OCI-LY3 (cell line): ENCODE measurements around the gene CHD5.

Experiments
- H2AFZ ChIP-seq: fragments of 200-600, 300-600 bp; shearing (Covaris generic); 2 replicates; pipeline ENCODE4 v1.6.0; 2014; ENCODE audit warnings: antibody characterized with exemption, low read depth, low read length
- H3K27ac ChIP-seq: fragments of 200-600, 300-600 bp; sonication (generic); 2 replicates; pipeline ENCODE4 v1.5.1; 2014; ENCODE audit warnings: mild to moderate bottlenecking, low read length, moderate library complexity, mixed read lengths
- H3K27me3 ChIP-seq: fragments of 200-600, 300-600 bp; sonication (generic); 2 replicates; pipeline ENCODE4 v1.6.1; 2014; ENCODE audit warnings: low read depth, low read length, mixed read lengths
- H3K36me3 ChIP-seq: fragments of 200-600, 300-600 bp; sonication (generic); replicated peaks from 2 replicates; pipeline ENCODE3; 2014; ENCODE audit warnings: low read depth, low read length, mixed read lengths
- H3K4me1 ChIP-seq: fragments of 300-600, 200-600 bp; sonication (generic); 2 replicates; pipeline ENCODE4 v1.6.1; 2014; ENCODE audit warnings: low read length, mixed read lengths
- H3K4me2 ChIP-seq: fragments of 200-600, 300-600 bp; sonication (generic); 2 replicates; pipeline ENCODE4 v1.6.1; 2014; ENCODE audit warnings: low read length, mixed read lengths
- H3K4me3 ChIP-seq: fragments of 300-600, 200-600 bp; sonication (generic); 2 replicates; pipeline ENCODE4 v1.5.1; 2014; ENCODE audit warnings: antibody characterized with exemption, mild to moderate bottlenecking, low read length, moderate library complexity
- H3K79me2 ChIP-seq: fragments of 300-600, 200-600 bp; shearing (Covaris generic); 2 replicates; pipeline ENCODE4 v1.6.1; 2014; ENCODE audit warnings: mild to moderate bottlenecking, low read length, mixed read lengths
- H3K9ac ChIP-seq: fragments of 300-600, 200-600 bp; shearing (Covaris generic); 2 replicates; pipeline ENCODE4 v1.6.0; 2014; ENCODE audit warnings: mild to moderate bottlenecking, low read length, moderate library complexity
- H3K9me3 ChIP-seq: fragments of 200-600, 300-600 bp; shearing (Covaris generic); 2 replicates; pipeline ENCODE4 v1.6.1; 2014; ENCODE audit warnings: low read length, mixed read lengths; ENCODE audit not compliant: insufficient read depth
- H4K20me1 ChIP-seq: fragments of 200-600, 300-600 bp; sonication (generic); 2 replicates; pipeline ENCODE4 v1.6.1; 2016; ENCODE audit warnings: low read length, mixed read lengths; ENCODE audit not compliant: insufficient read depth
- EZH2phosphoT487 ChIP-seq: fragments of 200-600 bp; shearing (Covaris generic); IDR thresholded peaks from 2 replicates; pipeline ENCODE4 v1.6.1; 2018; ENCODE audit warnings: antibody characterized with exemption, mixed run types, low read depth
- TF ChIP-seq, protein P1 (sequence below): fragments of 200-600, 300-600 bp; sonication (generic); IDR thresholded peaks from 2 replicates; pipeline ENCODE4 v1.5.1; 2014; ENCODE audit warnings: antibody characterized with exemption, low read length, low read depth

CHD5 gene

GRCh38 chr1:6059866-6060265, 120.3 kb downstream of the CHD5 start:
- H3K4me1 ChIP-seq = no peaks in the 10 kb centered on the region
- no peak overlapping the region for H2AFZ ChIP-seq
- no peaks in the 10 kb centered on the region for H3K36me3 ChIP-seq
- peaks cover 10% of the 10 kb centered on the region for H4K20me1 ChIP-seq
- no peaks in the 10 kb centered on the region for H3K79me2 ChIP-seq
- no peak overlapping the region for H3K4me2 ChIP-seq
- TF ChIP-seq EZH2phosphoT487 = no peak
- TF ChIP-seq, protein P1, sequence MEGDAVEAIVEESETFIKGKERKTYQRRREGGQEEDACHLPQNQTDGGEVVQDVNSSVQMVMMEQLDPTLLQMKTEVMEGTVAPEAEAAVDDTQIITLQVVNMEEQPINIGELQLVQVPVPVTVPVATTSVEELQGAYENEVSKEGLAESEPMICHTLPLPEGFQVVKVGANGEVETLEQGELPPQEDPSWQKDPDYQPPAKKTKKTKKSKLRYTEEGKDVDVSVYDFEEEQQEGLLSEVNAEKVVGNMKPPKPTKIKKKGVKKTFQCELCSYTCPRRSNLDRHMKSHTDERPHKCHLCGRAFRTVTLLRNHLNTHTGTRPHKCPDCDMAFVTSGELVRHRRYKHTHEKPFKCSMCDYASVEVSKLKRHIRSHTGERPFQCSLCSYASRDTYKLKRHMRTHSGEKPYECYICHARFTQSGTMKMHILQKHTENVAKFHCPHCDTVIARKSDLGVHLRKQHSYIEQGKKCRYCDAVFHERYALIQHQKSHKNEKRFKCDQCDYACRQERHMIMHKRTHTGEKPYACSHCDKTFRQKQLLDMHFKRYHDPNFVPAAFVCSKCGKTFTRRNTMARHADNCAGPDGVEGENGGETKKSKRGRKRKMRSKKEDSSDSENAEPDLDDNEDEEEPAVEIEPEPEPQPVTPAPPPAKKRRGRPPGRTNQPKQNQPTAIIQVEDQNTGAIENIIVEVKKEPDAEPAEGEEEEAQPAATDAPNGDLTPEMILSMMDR = no peak
- H3K9me3 ChIP-seq = no peaks in the 10 kb centered on the region
- H3K9ac ChIP-seq = no peak overlapping the region
- no peaks in the 10 kb centered on the region for H3K27me3 ChIP-seq
- H3K27ac ChIP-seq = no peak overlapping the region
- H3K4me3 ChIP-seq = no peak overlapping the region

- peaks cover 17% of the 10 kb centered on the region for H4K20me1 ChIP-seq
- H3K27me3 ChIP-seq = no peaks in the 10 kb centered on the region
Observed at GRCh38 chr1:6057170-6057845, 122.8 kb downstream of the CHD5 start.

GRCh38 chr1:6056572-6056948, 123.6 kb downstream of the CHD5 start:
- peaks cover 3% of the 10 kb centered on the region for H3K36me3 ChIP-seq
- H3K4me1 ChIP-seq = no peaks in the 10 kb centered on the region
- no peak for TF ChIP-seq EZH2phosphoT487
- TF ChIP-seq, protein P1 = no peak
- no peak overlapping the region for H3K27ac ChIP-seq
- H4K20me1 ChIP-seq = peaks cover 19% of the 10 kb centered on the region
- no peak overlapping the region for H2AFZ ChIP-seq
- H3K9me3 ChIP-seq = no peaks in the 10 kb centered on the region
- no peaks in the 10 kb centered on the region for H3K79me2 ChIP-seq
- no peaks in the 10 kb centered on the region for H3K27me3 ChIP-seq
- no peak overlapping the region for H3K4me2 ChIP-seq
- H3K4me3 ChIP-seq = no peak overlapping the region
- no peak overlapping the region for H3K9ac ChIP-seq

More at GRCh38 chr1:6057170-6057845, 122.8 kb downstream of the CHD5 start:
- H3K4me1 ChIP-seq = no peaks in the 10 kb centered on the region
- no peaks in the 10 kb centered on the region for H3K79me2 ChIP-seq
- no peak overlapping the region for H3K9ac ChIP-seq
- H3K36me3 ChIP-seq = peaks cover 3% of the 10 kb centered on the region
- H3K27ac ChIP-seq = no peak overlapping the region
- H3K4me2 ChIP-seq = no peak overlapping the region
- TF ChIP-seq, protein P1 = no peak
- TF ChIP-seq EZH2phosphoT487 = no peak
- no peaks in the 10 kb centered on the region for H3K9me3 ChIP-seq
- no peak overlapping the region for H2AFZ ChIP-seq
- no peak overlapping the region for H3K4me3 ChIP-seq

DNA sequence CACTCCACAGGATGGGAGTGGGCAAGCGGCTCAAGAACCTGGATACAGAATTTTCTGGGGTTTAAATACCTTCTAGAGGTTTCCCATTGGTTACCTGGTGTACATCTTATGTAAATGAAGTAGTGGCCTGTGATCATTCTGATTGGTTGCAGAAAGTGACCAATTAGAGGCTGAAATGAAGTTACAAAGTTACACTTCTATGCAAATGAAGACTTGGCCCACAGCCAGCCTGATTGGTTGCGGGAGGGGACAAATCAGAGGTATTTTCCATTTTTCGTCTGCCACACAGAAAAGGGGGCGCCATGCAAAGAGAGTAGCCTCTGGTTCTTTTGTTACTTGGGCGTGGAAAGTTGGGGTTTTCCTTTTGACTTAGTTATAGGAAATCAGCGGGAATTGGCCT, 125.5 kb downstream of the CHD5 start:
- no peak overlapping the region for H3K27ac ChIP-seq
- H3K36me3 ChIP-seq = peaks cover 3% of the 10 kb centered on the region
- no peaks in the 10 kb centered on the region for H3K4me1 ChIP-seq
- peaks cover 30% of the 10 kb centered on the region for H4K20me1 ChIP-seq
- H3K9ac ChIP-seq = no peak overlapping the region
- H3K79me2 ChIP-seq = no peaks in the 10 kb centered on the region
- H2AFZ ChIP-seq = no peak overlapping the region
- no peak overlapping the region for H3K4me3 ChIP-seq
- H3K27me3 ChIP-seq = no peaks in the 10 kb centered on the region
- no peak for TF ChIP-seq EZH2phosphoT487
- TF ChIP-seq, protein P1 = no peak
- no peak overlapping the region for H3K4me2 ChIP-seq
- H3K9me3 ChIP-seq = no peaks in the 10 kb centered on the region
